NCI-H1930 (cell line): ENCODE measurements around the gene PPP4C.

Source experiments
- DNase-seq, 2 experiments: peaks; one replicate each; lab custom pipeline; 2025; lab: John Stamatoyannopoulos, UW

The PPP4C gene

DNA sequence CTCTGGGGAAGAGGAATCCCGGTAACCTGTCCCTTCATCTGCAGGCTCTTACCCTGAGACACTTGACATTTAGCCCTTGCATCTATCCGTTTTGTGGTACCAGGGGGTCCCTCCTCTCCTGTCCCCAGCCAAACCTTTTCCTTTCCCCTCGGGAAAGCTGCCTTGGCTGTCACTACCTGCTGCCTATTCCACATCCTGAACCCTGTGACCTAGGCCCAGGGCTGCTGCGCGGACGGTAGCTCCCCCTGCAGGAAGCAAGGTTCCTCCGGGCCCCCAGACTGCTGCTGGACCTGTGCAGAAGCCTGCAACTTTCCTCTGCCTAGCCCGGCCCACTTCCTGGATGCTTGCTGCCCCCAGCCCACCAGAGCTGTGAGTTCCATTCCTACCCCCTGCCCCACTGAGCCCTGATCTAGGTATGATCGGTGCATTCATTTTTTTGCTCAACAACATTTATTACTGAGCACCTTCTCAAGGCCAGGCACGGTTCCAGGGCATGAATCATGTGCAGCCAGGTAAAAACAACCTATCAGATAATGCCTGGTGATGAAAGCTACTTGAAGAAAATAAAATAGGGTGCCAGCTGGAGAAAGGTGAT lies 20.7 kb upstream of the PPP4C start:
- DNase-seq: peak in 1 of 2 experiments; percentile 17

DNA sequence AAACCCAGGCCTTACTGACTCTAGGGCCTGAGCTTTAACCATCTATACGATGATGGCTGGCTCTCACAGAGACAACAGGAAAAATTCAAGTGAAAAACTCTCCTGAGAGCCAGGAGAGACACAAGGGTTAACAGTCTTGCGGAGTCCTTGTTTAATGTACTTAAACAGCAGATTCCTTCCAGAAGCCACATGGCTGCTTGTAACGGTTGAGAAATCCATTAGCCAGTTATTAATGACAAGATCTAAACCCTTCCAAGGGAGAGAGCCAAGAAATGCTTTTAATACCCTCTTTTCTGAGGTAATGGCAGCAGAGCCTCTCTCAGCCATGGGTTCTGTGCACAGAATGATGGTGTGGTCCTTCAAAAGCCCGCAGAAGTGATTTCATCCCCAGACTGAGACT lies 15.4 kb upstream of the PPP4C start:
- no peak for DNase-seq

DNA sequence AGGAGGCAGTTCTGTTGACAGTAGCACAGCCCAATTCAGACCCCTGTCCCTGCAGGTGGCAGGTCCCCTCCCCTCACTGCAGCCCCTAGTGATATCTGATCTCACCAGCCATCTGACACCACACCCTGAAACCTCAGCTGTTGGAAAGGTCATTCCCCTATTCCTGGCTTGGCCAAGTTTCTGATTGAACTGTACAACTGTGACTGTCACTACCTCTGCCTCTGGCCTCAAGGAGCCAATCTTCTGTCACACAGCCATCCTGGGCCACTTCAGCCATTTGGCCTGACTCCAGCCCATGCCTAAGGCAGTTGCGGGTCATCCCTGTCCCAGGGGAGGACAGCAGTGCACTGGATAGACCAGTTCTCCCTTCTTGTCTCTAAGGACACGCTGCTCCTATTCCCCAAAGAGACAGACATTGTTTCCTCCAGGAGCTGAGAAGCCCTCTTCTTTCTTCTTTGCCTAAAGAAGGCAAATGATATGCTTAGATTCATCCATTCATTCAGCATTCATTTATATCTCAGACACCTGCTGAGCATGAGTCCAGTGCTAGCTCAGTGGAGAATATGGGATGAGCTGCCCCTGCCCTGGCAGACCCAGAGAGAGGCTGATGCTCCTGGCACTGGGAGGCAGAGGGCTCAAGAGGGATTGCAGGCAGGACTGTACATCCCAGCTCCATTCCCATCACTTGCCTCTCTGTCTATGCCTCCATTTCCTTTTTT lies 14.8 kb upstream of the PPP4C start:
- no peak for DNase-seq

DNA sequence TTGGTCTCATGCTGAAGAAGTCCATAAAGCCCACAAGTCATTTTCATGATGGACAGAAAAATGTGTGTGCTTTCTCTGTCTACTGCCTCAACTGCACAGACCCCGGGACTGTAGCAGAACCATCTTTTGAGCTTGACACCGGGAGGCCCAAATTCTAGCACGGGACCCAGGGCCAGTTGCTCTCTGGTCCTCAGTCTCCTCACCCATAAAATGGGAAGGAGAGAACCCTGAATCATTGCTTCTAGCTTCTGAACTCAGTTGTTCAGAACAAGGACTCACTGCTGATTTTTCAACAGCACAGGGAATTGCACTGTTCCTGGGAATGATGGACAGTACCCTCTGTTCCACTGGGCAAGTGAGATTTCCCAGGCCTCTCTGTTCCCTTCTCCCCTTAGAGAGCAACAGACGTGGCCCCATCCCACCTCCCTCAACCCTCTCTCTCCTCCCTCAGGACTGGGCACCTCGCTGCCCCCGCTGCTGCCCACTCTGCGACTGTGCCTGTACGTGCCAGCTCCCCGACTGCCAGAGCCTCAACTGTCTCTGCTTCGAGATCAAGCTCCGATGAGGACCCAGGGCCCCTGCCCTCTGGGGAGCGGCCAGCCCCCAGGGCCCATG lies 12.4 kb upstream of the PPP4C start:
- no peak for DNase-seq

DNA sequence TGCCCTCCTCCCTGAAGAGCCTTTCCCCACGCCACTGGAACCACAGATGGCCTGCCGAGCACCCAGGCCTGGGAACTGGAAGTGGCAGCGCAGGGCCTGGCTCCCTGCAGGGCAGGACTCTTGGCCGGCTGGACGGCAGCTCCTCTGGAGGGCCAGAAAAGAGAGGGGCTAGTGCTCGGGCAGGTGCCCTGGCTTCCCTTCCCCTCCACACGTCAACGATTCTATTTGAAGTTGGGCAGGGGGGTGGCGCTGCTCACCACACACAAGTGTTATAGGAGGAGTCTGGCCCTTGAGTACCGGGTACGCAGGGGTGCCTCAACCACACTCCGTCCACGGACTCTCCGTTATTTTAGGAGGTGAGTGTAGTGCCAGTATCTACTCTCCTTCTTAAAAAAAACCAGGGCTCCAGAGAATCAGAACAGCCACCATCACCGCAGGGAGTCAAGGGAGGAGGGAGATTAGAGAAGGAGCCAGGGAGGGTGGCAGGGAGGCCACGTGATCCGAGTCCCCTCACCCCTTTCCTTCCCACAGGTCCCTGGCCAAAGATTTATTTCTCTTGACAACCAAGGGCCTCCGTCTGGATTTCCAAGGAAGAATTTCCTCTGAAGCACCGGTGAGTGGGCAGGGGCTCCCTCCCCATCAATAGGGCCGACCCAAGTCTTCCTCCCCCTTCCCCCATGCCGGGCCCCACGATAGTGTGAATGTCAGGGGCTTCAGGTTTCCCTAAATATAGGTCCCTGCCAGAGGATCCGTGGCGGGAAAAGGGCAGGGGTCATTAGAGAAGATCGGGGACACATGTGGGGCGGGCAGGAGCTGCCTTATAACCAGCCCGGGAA lies 11.7 kb upstream of the PPP4C start:
- peak; percentile 48 to 49 for DNase-seq

DNA sequence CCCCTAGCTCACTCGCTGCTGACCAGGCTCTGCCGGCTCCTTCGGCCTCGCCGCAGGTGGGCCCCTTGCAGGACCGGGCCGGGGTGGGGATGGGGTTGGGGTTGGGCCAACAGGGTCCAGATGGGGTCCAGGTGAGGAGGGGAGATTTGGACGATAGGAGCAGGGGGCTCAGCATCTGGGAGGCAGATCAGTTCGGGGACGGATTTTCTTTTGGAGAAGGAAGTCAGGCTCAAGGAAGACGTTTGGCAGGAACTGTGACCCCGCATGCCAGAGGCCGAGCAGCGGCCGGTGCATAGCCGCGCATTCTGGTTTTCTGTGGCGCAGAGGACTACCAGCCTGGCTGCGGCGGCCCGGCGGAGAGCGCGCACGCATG lies 11.1 kb upstream of the PPP4C start:
- no peak for DNase-seq

DNA sequence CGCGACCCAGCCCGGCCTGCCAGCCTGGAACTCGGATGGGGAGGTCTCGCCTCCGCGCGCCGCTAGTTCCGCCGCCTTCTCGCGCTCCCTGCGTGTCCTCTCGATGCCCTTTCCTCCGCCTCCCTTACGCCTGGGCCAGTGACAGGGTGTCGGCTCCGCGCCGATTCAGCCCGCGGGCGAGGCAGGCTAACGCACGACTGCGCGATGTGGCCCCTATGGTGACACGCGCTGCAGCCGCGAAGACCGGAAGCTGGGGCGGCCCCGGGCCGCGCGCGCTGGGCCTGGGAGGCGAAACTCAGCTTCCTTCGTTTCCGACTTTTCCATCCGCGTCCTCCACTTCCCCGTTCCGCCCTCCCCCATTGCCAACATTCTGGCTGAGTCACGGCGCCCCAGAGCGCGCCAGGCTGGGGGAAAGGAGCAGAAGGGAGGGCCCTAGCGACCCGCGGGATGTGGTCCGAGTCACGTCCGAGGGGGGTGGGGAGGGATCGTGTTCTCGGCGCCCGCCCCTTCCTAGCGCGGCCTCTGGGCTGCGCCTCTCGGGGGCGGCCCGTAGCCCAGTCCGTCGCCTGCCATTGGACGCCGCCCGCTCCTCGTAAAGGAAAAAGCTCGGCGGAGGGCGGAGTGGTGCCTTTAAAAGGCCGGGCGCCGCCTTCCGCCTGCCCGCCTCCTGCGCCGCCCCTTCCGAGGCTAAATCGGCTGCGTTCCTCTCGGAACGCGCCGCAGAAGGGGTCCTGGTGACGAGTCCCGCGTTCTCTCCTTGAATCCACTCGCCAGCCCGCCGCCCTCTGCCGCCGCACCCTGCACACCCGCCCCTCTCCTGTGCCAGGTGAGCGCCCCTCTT lies 10.5 kb upstream of the PPP4C start, which contains the start of gene ALDOA:
Gene ALDOA, plus strand, starts transcription at position 659 of the 841 bp plus-strand sequence. CDS start 1,138 bp downstream, outside the sequence.
- peak; percentile 97 to 98 for DNase-seq

DNA sequence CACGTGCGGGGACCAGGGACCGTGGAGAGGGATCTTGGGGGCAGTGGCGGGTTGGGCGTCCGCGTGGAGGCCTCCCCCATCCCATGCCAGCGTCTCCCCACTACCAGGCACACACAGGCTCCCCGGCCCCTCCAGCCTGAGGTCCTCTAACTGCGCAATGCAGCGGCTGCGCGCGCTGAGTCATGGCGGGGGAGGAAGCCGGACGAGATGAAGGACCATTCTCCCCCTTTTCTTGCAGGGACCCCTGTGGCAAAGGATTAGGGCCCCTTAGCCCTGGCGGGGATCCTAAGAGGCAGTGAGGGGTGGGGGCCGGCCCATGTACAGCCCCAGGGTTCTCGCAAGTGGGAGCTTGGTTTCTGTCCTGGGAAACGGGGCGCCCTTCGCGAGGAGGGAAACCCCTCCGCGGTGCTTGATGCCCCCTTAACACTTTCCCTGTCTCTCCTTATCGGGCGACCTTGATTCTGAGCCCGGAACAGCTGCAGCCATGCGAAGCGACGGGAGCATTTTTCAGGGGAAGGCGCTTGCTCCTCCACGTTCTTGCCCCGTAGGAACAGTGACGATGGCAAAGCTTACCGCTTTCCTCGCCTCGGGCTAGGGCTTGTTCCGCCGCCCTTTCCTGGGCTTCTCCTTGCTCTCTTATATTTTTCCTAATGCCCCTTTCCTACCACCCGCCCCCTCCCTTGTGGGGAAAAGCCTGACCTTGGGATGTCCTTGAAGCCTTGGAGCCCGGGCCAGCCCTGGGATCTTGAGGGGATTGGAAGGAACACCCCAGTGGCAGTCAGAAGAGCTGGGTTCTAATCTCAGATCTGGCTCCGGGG lies 9.6 kb upstream of the PPP4C start:
- no peak for DNase-seq

DNA sequence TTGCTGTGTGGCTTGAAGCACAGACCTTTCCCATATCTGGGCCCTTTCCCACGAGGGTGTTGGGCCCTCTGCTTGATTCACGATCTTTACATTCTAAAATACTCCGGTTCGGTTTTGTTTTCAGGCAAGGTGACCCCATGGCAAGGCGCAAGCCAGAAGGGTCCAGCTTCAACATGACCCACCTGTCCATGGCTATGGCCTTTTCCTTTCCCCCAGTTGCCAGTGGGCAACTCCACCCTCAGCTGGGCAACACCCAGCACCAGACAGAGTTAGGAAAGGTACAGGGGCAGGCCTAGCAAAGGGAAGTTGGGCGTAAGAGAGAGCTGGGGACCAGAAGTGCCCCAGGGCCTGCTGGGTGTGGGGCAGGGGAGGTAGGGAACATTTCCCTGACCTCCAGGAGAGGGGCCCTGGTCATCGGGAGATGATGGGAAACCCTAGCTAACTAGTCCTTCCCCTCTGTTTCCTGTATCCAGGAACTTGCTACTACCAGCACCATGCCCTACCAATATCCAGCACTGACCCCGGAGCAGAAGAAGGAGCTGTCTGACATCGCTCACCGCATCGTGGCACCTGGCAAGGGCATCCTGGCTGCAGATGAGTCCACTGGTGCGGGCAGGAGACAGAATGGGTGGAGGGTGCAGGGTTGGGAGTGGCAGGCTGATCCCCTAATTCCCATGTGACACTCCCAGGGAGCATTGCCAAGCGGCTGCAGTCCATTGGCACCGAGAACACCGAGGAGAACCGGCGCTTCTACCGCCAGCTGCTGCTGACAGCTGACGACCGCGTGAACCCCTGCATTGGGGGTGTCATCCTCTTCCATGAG lies 8.8 kb upstream of the PPP4C start:
- no peak for DNase-seq

DNA sequence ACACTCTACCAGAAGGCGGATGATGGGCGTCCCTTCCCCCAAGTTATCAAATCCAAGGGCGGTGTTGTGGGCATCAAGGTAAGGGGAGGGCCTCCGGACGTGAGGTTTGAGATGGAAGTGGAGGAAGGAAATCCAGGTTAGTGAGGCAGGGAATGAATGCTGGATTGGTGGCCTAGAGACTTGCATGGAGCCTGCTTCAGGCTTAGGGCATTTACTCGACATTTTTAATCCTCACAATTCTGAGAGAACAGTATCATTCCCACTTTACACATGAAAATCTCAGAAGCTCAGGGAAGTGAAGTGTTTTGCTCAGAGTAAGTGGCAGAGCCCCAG lies 8.2 kb upstream of the PPP4C start:
- DNase-seq: no peak

DNA sequence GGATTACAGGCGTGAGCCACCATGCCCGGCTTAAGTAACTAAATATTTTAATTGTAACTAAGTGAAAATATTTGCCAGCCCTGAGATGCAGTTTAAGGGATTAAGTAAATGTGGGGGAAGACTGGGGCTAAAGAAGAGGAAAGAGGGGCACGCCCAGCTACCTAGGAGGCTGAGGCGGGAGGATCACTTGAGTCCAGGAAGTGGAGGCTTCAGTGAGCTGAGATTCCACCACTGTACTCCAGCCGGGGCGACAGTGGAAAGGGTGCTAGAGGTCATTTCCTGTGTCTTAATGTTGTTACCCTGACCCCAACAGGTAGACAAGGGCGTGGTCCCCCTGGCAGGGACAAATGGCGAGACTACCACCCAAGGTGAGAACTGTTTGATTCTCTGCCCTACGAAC lies 7.5 kb upstream of the PPP4C start:
- no peak for DNase-seq

DNA sequence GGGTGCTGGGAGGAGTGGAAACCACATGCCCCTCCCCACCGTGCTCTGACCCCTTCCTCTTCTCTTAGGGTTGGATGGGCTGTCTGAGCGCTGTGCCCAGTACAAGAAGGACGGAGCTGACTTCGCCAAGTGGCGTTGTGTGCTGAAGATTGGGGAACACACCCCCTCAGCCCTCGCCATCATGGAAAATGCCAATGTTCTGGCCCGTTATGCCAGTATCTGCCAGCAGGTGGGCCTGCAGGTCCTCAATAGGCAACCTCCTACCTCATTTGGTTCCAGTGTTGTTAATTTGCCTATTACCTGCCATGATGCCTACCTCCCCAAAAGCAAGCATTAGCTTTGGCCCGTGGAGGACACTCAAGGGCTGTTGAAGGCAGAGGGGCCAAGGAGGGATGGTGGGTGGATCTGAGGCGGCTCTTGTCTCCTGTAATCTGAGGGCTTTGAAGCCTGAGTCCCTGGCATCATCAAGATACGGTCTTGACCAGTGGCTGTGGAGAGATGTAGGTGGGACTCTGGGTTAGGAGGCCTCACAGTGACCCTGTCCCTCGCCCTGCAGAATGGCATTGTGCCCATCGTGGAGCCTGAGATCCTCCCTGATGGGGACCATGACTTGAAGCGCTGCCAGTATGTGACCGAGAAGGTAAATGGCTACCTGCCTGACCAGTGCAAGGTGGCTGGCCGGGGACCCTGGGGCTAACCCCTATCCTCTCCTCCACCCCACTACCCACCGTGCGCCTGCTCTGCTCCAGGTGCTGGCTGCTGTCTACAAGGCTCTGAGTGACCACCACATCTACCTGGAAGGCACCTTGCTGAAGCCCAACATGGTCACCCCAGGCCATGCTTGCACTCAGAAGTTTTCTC lies 6.8 kb upstream of the PPP4C start:
- no peak for DNase-seq

DNA sequence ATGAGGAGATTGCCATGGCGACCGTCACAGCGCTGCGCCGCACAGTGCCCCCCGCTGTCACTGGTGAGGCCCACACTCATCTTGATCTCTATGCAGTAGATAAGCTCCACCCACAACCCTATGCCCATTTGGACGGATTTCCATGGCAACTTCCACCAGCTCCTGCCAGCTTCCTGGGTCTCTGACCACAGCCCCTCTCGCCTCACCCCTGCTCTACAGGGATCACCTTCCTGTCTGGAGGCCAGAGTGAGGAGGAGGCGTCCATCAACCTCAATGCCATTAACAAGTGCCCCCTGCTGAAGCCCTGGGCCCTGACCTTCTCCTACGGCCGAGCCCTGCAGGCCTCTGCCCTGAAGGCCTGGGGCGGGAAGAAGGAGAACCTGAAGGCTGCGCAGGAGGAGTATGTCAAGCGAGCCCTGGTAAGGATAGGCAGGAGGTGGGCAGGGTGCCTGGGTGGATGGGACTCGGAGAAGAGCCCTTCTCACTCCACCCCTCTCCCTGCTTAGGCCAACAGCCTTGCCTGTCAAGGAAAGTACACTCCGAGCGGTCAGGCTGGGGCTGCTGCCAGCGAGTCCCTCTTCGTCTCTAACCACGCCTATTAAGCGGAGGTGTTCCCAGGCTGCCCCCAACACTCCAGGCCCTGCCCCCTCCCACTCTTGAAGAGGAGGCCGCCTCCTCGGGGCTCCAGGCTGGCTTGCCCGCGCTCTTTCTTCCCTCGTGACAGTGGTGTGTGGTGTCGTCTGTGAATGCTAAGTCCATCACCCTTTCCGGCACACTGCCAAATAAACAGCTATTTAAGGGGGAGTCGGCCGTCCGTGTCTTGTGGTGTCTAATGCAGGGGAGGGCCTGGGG lies 6.0 kb upstream of the PPP4C start:
- DNase-seq: no peak

DNA sequence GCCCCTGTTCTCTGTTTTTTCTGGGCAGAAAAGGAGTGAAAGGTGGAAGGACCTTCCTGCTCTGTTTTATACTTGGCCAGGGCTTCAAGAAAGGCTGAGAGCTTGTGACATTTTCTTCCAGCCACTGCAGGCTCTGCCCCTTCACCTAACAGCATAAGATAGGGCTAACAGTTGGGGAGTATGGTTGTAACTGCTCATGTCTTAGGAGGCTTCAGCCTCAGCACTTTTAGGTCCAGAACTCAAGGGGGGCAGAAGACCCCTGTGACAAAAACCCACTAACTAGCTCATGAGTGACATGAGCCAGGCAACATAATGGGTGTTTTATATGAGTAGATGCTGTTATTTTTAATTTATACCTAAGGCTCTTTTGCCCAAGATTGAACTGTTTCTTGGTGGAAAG lies 5.3 kb upstream of the PPP4C start:
- no peak for DNase-seq

DNA sequence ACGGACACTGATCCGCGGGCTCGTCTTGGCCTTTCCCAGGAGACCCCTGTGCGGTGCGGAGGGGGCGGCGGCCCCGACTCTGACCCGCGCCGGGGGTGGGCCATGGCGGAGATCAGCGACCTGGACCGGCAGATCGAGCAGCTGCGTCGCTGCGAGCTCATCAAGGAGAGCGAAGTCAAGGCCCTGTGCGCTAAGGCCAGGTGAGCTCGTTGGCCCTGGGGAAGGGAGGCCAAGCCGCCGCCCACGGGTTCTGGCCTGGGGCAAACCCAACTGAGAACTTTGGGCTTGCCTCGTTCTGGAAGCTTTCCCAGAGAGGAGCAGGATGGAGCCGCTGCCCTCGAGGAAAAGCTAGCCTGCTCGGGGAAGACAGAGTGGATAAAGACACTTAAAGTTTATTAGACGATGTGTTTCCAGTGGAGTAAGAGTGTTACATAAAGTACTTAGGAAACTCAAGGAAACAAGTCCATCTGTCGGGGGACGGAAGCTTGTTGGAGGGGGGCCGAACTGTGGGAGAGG lies 540 bp downstream of the PPP4C start:
- no peak for DNase-seq

DNA sequence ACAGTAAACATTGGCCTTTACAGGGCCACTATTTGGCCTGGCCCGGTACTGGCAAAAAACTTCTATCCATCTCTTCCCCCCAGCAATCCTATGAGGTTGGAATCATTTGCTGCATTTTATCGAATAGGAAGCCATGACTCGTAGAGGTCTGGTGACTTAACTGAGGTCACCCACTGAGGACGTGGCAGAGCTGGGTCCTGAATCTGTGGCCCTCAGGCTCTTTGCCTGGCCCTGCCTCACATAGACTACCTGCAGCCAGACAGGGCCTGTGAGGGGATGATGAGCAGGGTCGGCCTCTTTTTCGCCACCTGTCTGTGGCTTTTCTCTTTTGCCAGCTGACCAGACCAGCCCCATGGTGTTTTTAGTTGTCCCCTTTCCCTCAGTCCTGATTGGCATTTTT lies 1.9 kb downstream of the PPP4C start:
- no peak for DNase-seq

DNA sequence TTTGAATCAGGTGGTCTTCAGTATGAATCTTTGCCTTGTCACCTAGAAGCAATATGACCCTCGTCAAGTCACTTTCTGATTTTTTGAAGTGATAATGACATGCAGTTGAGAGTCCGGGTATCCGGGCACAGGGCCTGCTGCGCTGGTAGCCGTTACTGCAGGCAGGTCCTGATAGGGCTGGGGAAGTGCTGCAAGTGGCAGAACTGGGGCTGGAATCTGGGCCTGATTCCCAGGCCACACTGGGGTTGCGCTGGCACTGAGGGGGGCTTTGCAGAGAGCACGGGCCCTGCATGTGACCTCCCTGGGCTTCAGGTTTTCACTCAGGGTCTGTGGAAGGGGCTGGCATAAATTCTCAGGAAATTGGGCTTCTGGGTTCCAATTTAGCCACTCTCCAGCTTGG lies 3.0 kb downstream of the PPP4C start:
- DNase-seq: no peak

DNA sequence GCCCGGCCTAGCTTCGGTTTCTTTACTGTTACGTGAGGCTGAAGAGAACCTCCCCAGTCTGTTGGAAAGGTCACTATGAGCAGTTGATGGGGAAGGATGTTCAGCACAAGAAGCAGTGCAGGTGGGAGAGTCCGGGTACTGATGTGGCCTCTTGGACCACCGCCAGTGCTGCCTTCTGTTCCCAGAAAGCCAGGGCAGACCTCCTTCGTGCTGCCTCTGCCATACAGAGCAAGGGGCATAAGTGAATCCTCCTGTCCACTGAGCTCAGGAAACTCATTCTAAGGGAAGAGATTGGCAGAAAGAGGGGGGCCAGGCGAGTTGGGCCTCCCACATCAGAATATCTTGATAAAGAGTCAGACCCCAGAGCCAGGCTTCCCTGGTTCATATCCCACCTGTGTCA lies 3.7 kb downstream of the PPP4C start:
- no peak for DNase-seq
